ENCODE results near the gene TERC.
"Not testable (repeated sequence)": the region's sequence is repeated elsewhere in the genome, so short reads cannot be mapped to it uniquely, and the experiment has no call there.

TERC gene

DNA sequence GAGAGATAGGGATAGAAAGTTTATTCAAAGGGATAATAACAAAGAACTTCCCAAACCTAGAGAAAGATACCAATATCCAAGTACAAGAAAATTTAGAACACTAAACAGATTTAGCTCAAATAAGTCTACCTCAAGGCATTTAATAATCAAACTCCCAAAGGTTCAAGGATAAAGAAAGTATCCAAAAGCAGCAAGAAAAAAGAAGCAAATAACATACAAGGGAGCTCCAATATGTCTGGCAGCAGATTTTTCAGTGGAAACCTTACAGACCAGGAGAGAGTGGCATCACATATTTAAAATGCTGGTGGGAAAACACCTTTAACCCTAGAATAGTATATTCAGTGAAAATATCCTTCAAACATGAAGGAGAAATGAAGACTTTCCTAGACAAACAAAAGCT, 33.0 kb downstream of the TERC start:
- H3K27ac ChIP-seq (ENCODE audit: low read length); H3K4me1 ChIP-seq (ENCODE audit: insufficient read depth, low read length); H3K27me3 ChIP-seq (ENCODE audit: insufficient read depth, low read length); H3K36me3 ChIP-seq (ENCODE audit: insufficient read depth, low read depth, low read length); H3K4me3 ChIP-seq (ENCODE audit: low read length); H3K9ac ChIP-seq (ENCODE audit: low read depth, low read length): not testable (repeated sequence)
- peaks cover 12% of the 10 kb centered on the region for H3K9me3 ChIP-seq (ENCODE audit: insufficient read depth, low read depth, low read length)

DNA sequence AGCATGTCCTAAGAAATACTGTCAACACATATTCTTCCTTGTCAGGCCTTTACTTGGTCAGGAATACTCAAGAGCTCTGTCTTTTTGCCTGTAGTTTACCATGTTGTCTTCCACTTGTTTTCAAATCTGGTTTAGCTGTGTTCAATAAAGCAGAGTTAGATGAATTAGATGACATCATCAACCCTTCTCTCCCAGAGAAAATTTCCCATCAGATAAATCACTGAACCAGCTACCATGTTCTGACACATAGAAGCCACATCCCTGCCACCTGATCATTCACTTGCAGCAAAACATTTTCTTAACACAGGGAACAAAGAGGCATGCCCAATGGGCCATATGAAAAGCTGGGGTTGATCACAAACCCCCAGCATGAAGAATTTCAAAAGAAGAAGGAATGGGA, 42.1 kb downstream of the TERC start:
- Histone ChIP-seq H3K27ac (ENCODE audit: low read length) (no peak overlapping the region), H3K9ac (ENCODE audit: low read depth, low read length) (no peak overlapping the region), H3K4me1 (ENCODE audit: insufficient read depth, low read length) (no peaks in the 10 kb centered on the region), H3K9me3 (ENCODE audit: insufficient read depth, low read depth, low read length) (no peaks in the 10 kb centered on the region), H3K4me3 (ENCODE audit: low read length) (no peak overlapping the region), H3K27me3 (ENCODE audit: insufficient read depth, low read length) (no peaks in the 10 kb centered on the region), H3K36me3 (ENCODE audit: insufficient read depth, low read depth, low read length) (no peaks in the 10 kb centered on the region)

DNA sequence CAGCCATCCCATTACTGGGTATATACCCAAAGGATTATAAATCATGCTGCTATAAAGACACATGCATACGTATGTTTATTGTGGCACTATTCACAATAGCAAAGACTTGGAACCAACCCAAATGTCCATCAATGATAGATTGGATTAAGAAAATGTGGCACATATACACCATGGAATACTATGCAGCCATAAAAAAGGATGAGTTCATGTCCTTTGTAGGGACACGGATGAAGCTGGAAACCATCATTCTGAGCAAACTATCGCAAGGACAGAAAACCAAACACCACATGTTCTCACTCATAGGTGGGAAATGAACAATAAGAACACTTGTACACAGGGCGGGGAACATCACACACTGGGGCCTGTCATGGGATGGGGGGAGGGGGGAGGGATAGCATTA, 46.4 kb downstream of the TERC start:
- not testable (repeated sequence) for H3K27me3 ChIP-seq (ENCODE audit: insufficient read depth, low read length); H3K27ac ChIP-seq (ENCODE audit: low read length); H3K9ac ChIP-seq (ENCODE audit: low read depth, low read length); H3K9me3 ChIP-seq (ENCODE audit: insufficient read depth, low read depth, low read length); H3K4me1 ChIP-seq (ENCODE audit: insufficient read depth, low read length); H3K4me3 ChIP-seq (ENCODE audit: low read length); H3K36me3 ChIP-seq (ENCODE audit: insufficient read depth, low read depth, low read length)

Data from iPS-20b (cell line).